GM12873 (cell line): Measurements from ENCODE around the gene HTN1.

Experiments used
- CTCF ChIP-seq: IDR thresholded peaks from 2 replicates; pipeline ENCODE4 v1.5.1; 2012; ENCODE audit warnings: low read depth, mild to moderate bottlenecking, moderate library complexity, low read length, control low read depth; ENCODE audit not compliant: insufficient read depth; ENCODE audit errors: missing control alignments

The HTN1 gene

GRCh38 chr4:70057651-70058050, 7.4 kb downstream of the HTN1 start:
- no peak for TF ChIP-seq CTCF

- TF ChIP-seq CTCF, result no peak
Measured at GRCh38 chr4:70059149-70059548, 8.9 kb downstream of the HTN1 start.

GRCh38 chr4:70062000-70062399, 11.8 kb downstream of the HTN1 start:
- TF ChIP-seq CTCF, result no peak

DNA sequence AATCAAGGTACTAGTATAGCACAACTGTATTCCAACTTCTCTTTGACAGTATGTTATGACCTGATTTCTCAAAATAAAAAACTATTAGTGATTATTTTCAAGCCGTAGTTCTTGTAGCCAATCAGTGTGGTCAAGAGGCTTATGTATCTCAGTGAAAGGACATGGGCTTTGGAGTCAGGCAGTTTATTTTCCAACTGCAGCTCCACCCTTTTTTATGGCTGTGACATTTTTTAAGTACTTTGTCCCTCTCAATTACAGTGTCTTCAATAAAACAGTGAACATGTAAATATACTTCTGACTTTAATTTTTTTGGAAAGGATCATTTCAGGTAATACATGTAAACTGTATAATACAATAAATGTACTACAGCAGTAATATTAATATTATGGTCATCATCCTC, 30.0 kb downstream of the HTN1 start:
- no peak for TF ChIP-seq CTCF

GRCh38 chr4:70099206-70099605, 49.0 kb downstream of the HTN1 start:
- no peak for TF ChIP-seq CTCF
